Fibroblast of lung (primary cell): ENCODE measurements around the gene MINDY3.

Experiments
- CTCF ChIP-seq, 2 donors: IDR thresholded peaks in 1 of 2; conservative IDR thresholded peaks in 1 of 2; 1 replicate in 1 of 2; 2 replicates in 1 of 2; pipeline ENCODE4 v1.5.1; 2011 to 2012; ENCODE audit warnings: low read length in 2 of 2, control low read depth in 1 of 2, inconsistent platforms in 1 of 2, low read depth in 1 of 2, mild to moderate bottlenecking in 1 of 2
- EZH2 ChIP-seq: IDR thresholded peaks from 2 replicates; pipeline ENCODE4 v1.5.1; 2012; ENCODE audit warnings: low read length, control low read depth, mild to moderate bottlenecking; ENCODE audit errors: missing control alignments

- TF ChIP-seq CTCF (conservative IDR thresholded peaks at IDR 0.05 in 1 of 2, IDR thresholded peaks at IDR 0.05 in 1 of 2; ENCODE audit: low read depth in 1 of 2, low read length in 2 of 2) (no peak), EZH2 (no peak)
Measured at GRCh38 chr10:15852111-15852557, 8.2 kb downstream of the MINDY3 start.
